22Rv1 (cell line): ENCODE results near the gene NDUFAF7.

Experiments used
- ZFX ChIP-seq: fragments of 450-650 bp; IDR thresholded peaks from 2 replicates; pipeline ENCODE4 v1.6.1; 2017; ENCODE audit warnings: antibody characterized with exemption, borderline replicate concordance
- TF ChIP-seq, protein P1 (sequence below): fragments of 450-650 bp; IDR thresholded peaks from 2 replicates; pipeline ENCODE4 v1.5.1; 2017; ENCODE audit warnings: mild to moderate bottlenecking

DNA sequence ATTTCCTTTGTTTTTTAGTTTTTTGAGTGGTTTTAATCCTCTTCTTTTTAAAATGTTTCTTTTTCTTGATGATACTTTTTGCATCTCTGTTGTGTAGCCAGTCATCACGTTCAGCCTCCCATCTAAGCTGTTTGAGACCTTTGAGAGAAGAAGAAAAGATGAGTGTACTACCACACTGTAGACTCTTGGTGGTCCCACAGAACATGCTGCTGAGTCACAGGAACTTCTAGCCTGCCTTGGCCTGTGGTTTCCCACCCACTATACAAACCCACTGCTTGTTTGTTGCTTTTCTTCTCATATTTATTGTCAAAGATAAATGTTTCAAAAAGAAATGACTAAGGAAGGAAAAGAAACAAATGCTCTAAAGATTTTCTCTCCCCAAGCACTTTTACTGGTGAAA is 29.7 kb upstream of the NDUFAF7 start:
- TF ChIP-seq, protein P1, sequence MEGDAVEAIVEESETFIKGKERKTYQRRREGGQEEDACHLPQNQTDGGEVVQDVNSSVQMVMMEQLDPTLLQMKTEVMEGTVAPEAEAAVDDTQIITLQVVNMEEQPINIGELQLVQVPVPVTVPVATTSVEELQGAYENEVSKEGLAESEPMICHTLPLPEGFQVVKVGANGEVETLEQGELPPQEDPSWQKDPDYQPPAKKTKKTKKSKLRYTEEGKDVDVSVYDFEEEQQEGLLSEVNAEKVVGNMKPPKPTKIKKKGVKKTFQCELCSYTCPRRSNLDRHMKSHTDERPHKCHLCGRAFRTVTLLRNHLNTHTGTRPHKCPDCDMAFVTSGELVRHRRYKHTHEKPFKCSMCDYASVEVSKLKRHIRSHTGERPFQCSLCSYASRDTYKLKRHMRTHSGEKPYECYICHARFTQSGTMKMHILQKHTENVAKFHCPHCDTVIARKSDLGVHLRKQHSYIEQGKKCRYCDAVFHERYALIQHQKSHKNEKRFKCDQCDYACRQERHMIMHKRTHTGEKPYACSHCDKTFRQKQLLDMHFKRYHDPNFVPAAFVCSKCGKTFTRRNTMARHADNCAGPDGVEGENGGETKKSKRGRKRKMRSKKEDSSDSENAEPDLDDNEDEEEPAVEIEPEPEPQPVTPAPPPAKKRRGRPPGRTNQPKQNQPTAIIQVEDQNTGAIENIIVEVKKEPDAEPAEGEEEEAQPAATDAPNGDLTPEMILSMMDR: no peak
- no peak for TF ChIP-seq ZFX
